ENCODE measurements around the gene KLHDC9.

The KLHDC9 gene

DNA sequence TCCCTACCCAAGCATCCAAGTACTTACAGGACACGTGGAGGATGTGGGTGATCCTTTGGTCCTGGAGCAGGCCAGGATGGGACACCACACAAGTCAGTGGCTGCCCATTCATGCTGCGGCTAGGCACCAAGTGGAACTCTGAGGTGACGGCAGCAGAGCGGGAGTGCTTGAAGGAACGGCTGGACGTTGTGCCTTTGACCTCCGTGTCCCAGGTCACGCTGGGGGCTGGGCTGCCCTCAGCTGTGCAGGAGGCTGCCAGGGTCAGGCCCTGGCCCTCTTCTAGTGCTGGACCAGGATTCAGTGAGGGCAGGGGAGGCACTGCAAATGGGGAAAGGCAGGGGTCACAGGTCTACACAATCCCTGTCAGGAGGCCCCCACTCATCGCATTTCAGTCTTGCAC is 20.7 kb upstream of the KLHDC9 start:
- DNase-seq, result no peak

DNA sequence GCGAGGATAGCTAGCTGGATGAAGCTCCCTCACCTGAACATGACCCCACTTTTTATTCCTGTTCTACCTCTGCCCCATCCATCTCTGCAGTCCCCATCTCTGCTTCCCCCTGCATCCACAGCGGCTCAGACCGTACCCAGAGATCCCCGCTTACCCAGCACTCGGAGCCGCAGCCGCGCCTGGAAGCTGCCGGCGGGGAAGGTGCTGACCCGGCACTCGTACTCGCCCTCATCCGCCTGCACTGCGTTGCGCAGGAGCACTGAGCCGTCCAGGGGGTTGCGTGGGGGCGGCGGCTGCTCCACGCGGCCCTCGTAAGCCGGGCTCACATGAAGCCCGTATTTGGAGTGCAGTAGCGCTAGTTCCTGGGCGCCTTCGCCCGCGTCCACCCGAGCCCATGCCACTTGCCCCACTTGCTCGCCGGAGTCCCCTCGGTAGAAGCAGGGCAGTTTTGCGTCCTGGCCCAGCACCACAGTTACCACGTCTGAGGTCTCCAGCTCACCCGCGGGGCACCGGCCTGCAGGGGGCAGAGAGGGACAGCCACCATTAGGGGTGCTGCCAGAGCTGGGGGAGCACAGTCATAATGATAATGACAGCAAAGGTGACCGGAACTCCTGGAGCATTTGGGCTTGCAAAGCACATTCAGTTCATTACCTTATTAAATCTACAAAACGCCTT is 18.6 kb upstream of the KLHDC9 start:
- no peak for DNase-seq

DNA sequence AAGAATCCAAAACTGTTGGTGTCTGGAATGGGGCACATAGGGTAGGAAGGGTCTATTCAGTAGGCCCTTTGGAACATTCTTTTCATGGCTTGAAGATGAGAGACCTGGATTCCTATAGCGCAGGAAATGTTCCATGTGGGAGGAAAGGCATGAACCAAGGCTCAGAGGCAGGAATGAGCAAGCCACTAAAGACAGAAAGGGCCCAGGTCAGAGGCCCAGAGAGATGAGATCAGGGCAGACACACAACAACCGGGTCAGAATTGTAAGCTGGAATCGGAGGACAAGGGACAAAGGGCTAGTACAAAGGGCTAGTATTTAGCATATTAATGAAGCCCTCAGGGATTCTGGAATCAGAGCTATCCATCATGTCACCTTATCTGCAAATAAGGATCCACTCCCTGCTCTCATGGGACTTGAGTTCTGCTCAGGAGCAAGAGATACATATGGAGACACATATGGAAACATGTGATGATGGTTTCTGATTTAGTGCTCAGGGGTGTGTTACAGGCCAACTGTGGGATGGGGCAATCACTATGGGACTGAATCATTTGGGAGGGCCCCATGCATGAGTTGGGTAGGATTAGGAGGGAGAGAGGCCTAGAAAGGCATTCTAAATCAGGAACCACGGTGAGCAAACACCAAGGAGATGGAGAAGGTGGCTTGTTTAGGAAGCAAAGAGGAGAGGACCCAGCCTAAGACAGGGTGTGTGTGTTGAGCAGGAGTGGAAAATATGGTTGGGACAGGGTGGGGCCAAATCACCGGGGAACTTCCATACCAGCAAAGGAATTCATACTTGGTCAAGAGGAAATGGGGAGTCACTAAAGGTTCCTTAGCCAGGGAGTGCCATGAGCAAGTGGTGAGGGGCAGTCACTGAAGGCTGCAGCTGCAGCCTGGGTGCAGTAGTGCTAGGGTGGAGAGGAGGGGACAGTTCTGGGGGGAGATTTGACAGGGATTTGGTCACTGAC is 17.4 kb upstream of the KLHDC9 start:
- DNase-seq, result peak; percentile 76

DNA sequence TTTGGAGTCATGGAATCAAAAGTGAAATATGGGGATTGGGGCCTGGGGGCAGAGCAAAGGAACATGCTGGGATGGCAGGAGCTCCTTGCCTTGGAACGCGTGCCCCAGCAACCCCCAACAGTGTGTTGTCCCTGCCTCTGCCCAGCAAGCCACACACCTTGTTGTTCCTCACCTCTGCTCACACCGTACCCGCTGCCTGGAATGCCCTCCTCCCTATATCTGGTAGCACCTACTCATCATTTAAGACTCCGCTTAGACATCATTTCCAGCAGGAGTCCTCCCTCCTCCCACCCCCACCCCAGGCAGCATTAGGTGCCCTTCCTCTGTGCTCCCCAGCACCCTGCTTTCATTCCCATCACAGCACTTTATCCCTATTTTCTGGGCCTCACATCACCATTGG is 16.6 kb upstream of the KLHDC9 start:
- DNase-seq, result no peak

DNA sequence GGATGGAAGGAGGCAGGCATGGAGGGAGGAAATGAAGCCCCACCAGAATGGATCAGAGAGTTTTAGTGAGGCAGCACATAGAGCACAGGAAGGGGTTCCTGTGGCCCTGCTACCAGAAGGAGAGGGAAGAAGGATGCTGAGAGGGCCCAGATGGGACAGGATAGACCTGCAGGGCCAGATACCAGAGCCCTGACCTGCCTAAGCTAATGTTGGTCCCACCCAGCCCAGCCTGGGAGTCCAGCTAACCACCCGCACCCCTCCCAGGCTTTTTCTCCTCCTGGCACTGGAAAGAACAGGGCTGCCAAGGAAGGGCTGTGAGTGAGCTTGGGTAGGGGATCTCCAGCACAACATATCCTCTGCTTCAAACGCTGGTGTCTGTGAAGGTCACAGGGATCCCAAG is 15.7 kb upstream of the KLHDC9 start:
- peak; percentile 72 for DNase-seq

DNA sequence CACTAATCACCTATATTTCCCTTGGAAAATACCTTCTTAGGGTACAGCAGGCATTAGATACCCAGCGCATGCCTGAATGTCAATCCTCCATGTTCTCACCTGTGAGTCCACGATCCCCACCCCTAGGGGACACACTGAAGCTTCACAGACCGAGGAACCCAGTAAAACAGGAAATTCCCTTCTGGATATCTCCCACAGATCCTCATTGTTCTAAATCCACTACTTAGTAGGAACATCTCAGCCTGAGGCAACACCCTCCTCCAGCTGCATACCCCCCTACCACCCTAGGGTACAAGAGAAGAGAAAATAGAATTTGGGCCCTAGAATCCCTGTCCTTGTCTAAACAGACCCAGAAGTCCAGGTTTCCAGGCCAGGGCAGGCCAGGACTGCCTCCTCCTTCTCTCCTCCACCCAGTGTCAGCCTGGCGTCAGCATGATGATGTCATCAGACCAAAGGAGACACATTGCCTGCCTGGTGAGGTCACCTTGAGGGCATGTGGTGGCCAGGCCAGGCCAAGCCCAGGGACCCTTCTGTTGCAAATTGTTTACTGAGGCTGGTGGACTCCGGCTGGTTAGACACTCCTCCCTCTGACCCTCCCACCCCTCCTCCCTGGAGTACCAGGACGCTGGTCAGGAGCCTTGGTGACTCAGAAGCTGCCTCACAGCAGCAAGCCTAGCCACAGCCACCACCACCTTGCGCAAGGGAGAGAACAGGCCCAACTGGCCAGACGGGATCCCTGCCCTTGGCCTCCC is 15.0 kb upstream of the KLHDC9 start:
- DNase-seq, result peak; percentile 100

DNA sequence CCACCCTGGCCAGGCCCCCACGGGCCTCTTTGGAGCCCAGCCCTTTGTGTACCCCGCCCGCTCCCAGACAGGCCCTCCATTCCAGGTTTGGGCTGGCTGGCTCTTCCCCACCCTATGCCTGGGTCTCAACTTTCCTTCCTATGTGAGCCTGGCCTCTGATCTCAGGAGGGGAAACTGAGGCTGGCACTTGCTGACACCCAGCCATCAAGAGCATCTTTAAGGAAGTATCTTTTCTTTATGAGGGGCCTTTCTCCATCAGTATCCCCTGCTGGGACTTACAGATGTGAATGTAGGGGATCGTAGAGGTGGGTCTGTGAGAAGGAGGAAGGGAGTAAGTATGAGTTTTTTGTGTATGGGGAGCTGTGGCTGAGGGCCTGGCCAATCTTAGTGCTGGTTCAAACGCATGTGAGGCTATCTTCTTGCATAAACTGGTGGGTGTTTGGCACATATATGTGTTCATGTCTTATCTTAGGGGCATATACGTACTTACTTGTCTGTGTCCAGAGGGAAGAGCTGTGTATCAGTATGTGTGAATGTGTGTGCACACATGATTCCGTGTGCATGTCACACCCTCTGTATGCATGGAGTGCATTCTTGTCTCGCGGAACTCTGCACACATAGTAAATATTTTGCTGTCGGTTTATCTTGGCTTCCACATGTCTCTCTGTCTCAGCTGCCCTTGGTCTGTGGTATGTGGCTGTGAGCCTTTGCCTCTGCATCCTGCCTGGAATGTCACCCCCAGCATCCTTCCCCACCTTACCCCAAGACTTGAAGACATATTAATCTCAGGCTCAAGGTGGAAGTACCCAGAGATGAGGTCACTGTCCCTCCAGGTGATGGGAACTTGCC is 14.2 kb upstream of the KLHDC9 start:
- peak; percentile 69 for DNase-seq

DNA sequence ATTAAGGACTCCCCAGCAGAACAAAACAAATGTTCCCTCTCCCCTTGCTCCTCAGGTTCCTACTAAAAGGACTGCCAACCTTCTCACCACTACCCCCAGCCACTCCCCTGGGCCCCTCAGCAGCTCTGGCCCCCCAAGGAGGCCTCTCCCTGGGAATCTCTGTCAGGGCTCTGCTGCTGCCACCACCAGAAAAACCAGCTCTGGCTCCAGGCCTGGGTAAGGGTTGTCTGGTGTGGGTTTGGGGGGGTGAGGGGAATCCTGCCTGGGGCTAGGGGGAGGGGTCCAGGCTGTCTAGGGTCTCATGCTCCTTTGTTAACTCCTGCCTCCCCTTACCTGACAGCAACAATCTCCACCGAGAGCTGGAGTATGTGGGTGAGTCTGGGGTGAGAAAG is 13.6 kb upstream of the KLHDC9 start:
- peak; percentile 92 for DNase-seq

DNA sequence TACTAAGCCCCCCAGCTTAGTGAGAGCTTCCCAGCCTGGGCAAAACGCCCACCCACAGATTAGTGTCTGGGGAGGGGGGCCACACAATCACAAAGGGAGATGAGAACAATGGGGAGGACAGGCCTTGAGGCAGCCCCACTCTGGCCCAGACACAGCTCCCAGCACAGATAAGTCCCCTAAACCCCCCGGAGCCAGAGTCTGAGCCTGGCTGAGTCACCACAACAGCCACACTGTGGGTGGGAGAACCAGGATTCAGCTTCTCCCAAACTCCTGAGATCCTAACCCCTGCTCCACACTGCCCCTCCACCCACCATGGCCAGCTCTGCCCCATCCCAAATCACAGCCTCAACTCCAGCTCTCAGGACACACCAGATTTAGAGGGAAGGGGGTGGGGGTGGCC is 13.0 kb upstream of the KLHDC9 start:
- peak; percentile 94 for DNase-seq

DNA sequence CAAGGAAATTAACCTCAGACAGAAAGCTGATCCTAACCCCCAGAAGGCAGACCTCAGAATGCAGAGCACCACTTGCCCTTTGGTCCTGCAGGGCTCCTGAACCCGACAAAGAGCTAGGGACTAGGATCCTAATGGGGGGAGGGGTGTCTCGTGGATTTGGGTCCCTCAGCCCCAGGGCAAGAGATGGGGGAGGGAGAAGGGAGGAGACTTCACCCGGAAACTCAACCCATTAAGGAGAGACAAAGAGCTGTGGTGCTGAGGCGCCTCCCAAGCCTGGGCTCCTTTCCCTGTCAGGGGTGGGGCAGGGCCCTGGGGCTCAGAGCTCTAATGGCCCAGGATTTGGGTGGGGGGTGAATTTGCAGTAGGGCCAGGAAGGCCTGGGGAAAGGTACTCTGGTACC is 11.7 kb upstream of the KLHDC9 start:
- peak; percentile 68 for DNase-seq

DNA sequence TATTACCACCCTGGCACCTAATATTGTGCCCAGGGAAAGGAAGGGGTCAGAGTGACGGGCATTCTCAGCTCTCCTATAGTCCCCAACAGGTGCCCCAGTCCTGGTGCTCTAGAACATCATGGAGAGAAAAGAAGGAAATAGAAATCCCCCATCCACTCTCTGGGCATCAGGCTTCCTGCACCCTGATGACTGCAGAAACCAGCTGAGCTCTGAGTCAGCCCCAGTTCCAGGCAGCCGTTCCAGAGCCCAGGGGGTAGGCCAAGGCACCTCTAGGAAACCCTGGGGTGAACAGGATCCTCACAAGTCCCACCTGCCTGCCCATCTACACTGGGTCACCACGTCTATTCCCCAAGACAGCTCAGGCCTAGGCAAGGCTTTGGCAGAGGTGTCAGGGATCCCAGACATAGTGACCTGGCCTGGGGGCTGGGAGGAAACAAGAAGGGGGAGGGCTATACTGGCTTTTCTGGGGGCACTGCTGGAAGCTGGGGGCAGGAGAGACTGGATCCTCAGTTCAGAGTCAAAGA is 9.5 kb upstream of the KLHDC9 start:
- peak; percentile 54 for DNase-seq

DNA sequence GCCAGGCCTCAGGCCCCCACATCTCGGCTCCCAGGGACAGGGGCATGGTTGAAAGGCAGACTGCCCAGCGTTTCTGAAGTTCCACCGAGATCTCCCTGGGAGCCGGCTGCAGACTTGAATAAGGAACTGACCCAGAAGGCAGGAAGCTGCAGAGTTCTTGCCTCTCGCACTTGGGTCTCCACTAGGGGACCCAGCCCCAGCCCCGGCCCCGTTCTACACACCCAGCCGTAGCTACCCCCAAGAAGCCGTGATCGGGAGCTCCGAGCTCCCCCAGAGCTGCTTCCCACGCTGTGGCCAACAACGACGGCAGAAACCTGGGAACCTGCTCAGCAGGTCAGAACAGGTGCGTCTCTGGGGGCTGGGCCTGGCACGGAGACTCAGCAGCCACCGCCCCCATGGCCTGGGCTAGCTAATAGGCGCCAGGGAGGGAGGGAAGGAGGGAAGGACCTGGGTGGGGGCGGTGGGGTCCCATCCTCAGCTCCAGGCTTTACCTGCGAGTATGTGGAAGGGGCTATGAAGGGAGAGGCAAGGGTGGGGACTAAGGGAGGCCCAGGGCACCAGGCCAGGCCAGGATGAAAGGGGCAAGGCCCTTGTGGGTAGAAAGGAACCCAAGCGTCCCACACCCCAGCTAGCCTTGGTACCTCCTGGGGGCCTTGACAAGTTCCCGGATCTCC is 8.8 kb upstream of the KLHDC9 start, which contains the start of gene NECTIN4:
Gene NECTIN4 (minus strand): TSS at position 308 of the 674 bp plus-strand sequence. CDS start 262 bp downstream, at position 46.
- DNase-seq, result peak; percentile 77

DNA sequence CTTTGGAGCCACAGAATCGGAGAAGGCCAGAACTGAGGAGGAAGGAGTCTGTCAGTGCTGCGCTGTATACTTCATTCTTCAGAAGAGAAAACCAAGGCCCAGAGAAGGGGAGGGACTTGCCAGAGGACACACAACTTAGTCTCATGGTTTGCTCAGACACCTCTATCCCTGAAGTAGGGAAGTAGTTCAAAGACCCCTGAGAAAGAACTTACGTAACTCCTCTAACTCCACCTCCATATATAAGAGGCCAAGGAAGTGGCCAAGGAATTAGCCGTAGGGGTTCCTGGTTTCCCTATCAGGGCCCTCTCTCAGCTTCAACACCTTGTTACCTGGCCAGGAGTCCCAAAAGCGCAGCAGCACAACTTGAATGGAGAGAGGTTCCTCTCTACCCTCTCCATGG is 8.2 kb upstream of the KLHDC9 start:
- peak; percentile 33 for DNase-seq

DNA sequence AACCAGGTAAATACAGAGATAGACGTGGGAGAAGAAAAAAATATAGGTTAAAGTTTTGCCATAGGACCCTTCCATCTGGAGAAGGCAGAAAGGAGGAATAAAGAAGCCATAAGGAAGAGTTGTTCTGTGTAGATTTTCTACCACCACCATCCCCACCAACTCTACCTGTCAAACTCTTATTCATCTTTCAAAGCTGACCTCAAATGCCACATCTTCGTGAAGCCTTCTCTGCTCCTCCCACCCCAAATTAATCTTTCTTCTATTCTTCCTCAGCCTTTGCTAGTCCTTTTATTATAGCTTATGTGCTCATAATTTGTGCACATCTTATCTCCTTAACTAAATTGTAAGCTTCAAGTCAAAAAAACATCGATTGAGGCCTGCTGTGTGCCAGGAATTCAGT is 7.5 kb upstream of the KLHDC9 start:
- DNase-seq, result peak; percentile 13

DNA sequence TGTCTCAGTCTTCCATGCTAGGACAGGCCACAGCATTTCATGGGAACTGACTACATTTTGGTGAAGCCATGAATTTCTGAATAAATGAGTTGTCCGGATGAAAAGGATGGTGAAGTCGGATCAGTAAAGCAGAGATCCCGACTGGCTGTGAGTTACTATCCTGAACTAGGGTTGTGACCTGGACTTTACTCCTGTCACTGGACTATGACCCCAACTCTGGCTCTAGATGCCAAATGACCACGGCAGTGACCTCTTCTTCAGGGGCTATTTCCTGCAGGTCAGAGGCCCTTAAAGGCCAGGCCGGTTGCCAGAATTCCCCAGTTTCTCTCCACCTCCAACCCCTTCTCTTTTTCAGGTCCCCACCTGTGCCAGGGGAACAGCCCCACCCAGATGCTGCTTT is 7.1 kb upstream of the KLHDC9 start:
- peak; percentile 47 for DNase-seq

DNA sequence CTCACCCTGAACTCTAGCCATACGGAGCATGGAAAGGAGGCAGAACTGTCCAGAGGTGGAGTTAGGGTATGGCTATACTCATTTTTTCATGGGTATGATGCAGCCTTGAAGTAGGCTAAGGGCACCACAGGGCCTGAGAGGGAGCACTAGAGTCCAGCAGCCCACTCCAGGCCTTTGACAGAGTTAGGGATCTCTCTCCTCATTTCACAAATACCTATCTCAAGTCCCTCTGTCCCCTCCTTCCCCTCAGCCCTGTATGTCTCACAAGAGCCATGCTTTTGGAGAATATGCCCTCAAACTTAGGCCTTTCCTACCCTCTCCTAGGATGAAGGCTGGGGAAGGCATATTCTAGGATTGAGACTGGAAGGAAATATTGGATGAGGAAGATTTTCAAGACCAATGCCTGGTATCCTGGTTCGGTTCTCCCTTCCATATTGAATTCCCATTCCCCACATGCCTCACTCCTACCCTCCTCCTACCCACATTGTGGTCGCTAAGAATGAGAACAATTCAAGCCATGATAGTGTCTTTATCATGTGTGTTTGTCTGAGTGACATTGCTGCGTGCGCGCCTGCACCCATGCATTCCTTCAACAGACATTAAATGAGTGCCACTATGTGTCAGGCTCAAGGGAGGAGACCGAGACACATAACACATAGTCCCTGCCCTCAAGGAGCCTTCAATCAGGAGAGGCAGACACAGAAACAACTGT is 6.2 kb upstream of the KLHDC9 start:
- peak; percentile 66 for DNase-seq

DNA sequence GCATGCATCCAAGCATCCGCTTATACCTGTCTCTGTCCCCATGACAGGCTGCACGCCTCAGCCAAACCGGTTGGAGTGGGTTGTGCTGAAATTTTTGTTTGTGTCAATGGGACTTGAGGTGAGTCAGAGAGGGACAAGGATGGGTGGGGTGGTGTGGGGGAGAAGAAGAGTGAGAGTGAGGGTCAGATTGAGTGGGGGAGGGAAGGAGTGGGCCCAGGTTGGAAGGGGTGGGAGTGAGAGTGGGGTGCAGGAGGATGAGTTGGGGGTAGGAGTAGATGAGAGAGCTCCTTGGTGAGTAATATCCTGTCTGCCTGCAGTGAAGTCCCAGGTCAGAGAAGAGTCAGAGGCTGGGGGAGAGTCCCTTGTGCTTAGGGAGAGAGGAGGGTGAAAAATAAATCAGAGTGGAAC is 5.5 kb upstream of the KLHDC9 start:
- peak; percentile 84 for DNase-seq

DNA sequence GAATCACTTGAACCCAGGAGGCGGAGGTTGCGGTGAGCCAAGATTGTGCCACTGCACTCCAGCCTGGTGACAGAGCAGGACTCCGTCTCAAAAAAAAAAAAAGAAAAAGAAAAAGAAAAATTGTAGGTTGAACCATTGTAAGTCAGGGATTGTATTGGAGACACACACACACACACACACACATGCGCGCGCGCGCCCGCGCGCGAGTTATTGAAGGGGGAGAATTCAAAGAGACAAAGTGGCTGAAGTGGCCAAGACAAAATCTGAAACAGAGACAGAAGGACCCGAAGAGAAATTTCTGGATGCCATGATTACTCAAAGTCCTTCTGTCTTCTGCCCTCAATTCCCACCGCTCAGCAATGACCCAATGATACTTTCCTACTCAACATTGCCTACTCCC is 3.7 kb upstream of the KLHDC9 start:
- no peak for DNase-seq

DNA sequence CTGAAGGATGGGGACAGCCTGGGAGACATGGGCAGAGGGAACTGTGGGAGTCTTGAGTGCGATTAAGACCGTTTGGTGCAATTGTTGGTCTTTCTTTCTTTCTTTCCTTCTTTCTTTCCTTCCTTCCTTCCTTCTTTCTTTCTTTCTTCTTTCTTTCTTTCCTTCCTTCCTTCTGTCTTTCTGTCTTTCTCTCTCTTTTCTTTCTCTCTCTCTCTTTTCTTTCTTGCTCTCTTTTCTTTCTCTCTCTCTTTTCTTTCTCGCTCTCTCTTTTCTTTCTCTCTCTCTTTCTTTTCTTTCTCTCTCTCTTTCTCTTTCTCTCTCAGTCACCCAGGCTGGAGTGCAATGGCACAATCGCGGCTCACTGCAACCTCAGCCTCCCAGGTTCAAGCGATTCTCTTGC is 2.9 kb upstream of the KLHDC9 start:
- DNase-seq, result no peak

DNA sequence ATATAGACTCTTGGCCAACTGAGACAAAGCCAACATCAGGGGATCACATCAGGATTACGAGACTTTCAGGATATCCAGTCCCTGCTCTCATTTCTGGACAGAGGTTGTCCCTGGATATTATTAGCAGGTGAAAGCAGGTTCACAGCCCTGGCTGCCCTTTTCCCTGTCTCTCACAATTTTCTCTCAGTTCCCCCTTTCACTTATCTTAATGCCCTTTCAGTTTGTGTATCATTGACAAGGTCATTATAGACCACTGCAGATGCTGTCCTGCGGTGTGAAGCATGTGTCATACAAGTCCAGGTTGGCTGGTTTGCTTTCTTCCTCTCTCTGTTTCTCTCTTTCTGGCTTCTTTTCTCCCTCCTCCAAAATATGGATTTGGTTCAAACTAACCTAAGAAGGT is 2.1 kb upstream of the KLHDC9 start:
- DNase-seq, result peak; percentile 40

DNA sequence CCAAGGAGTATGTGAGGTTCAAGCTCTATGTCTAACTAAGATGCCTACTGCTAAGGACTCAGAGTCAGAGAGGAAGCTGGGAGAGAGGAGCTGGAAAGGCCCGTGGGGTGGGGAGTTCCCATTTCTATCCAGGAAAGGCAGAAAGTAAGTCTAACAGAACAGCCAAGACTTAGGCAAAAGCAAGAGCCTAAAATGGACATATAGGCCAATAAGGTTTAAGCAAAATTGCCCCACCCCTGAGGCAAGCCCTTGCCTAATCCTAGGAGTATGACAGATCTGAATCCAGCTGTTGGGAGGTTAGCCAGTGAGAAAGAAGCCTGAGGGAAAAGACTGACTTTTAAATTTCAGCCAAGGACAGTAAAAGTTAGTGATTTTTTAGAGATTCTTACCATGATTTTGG is 1.6 kb upstream of the KLHDC9 start:
- peak; percentile 39 for DNase-seq

All from islet precursor cell (in vitro differentiated cells).